NCI-H460 (cell line): ENCODE measurements around the gene ZBTB48. TPM values are rescaled to one million over a fixed set of nuclear protein-coding genes. Genes with fewer than 3 reads are reported as not detected.
"Not testable (repeated sequence)": the region's sequence is repeated elsewhere in the genome, so short reads cannot be mapped to it uniquely, and the experiment has no call there.

Experiments used
- DNase-seq: peaks from one replicate; pipeline ENCODE4 v3.0.0-alpha.2; 2016; ENCODE audit warnings: low read depth; ENCODE audit errors: extremely low read depth
- polyA plus RNA-seq: library from polyadenylated mRNA; depleted of rRNA; stranded (reverse); fragments of >200 nt; gene quantifications from 2 replicates; pipeline ENCODE4 v1.2.3, GENCODE V29; 2014; cell fraction: nucleus; rRNA removed
- total RNA-seq: library from RNA; depleted of rRNA; stranded (reverse); fragments of >200 nt; shearing (Covaris generic); gene quantifications from 2 replicates; pipeline ENCODE4 v1.2.3, GENCODE V29; 2014; rRNA removed

The ZBTB48 gene
- 8.2 and 13.2 TPM in 2 replicates for total RNA-seq
- polyA plus RNA-seq = 47.8 and 62.8 TPM in 2 replicates

DNA sequence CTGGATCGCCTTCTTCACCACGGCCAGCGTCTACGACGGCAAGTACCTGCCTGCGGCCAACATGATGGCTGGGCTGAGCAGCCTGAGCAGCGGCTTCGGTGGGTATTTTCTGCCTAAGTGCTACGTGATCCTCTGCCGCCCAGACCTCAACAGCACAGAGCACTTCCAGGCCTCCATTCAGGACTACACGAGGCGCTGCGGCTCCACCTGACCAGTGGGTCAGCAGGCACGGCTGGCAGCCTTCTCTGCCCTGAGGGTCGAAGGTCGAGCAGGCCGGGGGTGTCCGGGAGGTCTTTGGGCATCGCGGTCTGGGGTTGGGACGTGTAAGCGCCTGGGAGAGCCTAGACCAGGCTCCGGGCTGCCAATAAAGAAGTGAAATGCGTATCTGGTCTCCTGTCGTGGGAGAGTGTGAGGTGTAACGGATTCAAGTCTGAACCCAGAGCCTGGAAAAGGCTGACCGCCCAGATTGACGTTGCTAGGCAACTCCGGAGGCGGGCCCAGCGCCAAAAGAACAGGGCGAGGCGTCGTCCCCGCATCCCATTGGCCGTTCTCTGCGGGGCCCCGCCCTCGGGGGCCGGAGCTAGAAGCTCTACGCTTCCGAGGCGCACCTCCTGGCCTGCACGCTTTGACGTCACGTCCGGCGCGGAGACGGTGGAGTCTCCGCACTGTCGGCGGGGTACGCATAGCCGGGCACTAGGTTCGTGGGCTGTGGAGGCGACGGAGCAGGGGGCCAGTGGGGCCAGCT lies at the start of gene ZBTB48:
ZBTB48 (plus strand) TSS at position 621 of the 745 bp plus-strand sequence. CDS start 616 bp downstream, outside the sequence.
- DNase-seq = peak; percentile 93

DNA sequence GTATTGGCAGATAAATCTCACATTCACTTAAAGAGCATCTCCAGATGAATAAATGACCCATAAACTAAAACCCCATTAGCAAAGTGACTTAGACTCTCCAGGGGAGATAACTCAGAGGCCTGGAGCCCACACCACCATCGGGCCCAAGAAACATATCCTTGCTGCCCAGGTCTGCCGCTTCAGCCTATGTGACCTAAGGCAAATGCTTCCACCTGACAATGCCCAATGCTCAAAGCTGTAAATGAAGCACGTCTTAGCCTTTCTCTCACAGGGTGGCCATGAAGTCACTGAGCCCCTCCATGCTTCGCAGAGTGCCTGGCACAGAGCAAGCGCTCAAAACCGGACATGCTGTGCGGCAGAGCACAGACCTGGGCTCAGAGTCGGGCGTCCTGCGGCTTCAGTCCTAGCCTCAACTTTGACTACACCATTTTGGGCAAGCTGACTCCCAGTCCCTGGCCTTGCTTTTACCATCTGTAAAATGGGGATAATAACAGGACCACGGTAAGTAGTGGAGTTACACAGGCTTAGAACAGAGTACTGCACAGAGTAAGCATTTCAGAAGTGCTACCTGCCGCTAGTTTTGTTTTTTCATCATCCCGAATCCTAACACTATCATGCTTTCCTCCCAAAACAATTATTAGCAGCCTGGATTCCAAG lies 49.2 kb upstream of the ZBTB48 start:
- no peak for DNase-seq

DNA sequence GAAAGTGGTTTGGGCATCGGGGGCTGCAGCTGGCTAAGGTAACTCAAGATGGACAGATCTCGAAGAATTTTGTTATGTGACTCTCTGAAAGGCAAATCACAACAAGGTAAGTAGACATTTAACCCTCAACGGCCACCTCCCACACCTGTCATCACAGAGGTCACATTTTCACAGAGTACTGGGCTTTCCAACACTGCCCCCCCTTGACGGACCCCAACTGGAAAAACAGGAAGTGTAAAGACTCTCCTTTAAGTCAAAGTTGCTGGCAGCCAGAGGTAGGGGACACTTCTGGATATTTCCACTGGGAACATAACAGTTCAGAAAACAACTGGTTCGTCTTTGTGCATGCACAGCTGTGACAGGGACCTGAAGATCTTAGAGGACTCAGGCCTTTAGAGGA lies 47.8 kb upstream of the ZBTB48 start:
- no peak for DNase-seq

DNA sequence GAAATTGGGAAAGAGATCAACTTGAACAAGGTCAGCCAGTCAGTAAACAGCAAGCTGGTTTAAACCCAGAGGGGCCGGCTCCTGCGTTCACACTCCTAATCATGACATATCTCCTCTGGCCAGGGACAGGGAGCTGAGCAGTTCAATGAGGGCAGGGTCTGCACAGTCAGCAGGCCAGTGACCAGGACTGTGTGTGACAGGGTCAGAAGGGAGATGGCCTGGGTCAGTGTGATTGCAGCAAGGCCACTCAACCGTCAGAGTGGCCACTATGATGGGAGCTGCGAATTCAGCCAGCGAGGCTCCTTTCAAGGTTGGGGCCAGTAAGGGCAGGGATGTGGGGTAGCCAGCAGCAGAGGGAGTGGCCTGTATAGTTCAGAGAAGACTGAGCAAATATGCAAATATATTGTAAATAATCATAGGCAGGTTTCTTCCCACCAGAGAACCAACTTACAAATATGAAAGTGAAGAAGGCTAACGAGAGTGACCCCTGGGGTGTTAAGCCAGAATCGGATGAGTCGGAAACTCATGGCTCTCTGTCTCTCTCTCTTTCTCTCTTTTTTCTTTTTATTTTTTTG lies 45.5 kb upstream of the ZBTB48 start:
- no peak for DNase-seq

DNA sequence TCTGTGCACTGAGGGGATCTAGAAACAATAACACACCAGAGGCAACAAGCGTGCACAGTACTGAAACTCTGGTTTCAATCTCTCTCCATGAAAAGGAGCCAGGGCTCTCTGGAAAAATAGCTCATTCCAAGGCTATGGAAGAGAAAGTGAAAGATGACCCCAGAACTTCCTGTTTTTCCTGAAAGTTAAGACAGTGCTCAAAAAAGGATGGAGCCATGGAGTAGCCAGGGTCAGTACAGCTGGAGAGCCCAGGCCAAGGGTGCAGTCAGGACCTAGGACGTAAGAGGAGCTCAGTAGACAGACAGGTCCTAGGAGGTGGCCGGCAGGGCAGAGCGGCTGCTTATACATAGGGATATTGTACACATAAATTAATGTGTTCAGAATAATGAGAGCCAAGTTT lies 44.6 kb upstream of the ZBTB48 start:
- DNase-seq = no peak

DNA sequence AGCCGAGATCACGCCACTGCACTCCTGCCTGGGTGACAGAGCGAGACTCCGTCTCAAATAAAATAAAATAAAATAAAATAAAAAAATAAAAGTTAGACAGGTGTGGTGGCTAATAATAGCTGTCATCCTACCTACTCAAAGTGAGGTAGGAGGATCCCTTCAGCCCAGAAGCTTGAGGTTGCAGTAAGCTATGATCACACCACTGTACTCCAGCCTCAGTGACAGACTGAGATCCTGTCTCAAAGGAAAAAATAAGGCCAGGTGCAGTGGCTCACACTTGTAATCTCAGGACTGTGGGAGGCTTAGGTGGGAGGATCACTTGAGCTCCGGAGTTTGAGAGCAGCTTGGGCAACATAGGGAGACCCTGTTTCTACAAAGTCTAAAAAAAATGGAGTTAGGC lies 43.5 kb upstream of the ZBTB48 start:
- no peak for DNase-seq

DNA sequence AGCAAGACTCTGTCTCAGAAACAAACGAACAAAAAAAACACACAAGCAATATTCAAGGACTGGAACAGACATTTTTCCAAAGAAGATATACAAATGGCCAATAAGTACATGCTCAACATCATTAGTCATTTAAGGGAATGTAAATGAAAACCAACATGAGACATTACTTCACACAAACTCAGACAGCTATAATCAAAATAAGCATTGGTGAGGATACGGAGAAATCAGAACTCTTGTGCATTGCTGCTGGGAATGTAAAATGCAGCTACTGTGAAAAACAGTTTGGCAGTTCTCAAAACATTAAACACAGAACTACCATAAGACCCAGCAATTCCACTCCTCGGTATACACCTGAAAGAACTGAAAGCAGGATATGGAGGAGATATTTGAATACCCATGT lies 40.8 kb upstream of the ZBTB48 start:
- no peak for DNase-seq

DNA sequence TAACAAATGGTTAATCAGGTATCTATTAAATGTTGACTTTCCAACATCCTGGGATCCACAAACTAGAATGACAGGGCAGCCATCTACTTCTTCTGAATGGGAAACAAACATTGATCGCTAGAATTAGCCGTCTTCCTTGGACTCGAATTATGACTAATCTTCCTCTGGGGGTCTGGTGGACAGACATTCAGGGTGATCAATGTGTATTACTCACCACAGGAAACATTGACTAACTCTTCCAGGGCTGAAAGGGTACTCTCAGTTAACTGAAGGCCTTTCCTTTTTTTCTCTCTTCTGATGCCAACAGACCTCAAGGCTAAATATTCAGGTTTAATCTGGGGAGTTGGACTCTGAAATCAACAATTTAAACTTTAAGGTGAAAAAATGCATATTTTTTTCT lies 35.0 kb upstream of the ZBTB48 start:
- no peak for DNase-seq

DNA sequence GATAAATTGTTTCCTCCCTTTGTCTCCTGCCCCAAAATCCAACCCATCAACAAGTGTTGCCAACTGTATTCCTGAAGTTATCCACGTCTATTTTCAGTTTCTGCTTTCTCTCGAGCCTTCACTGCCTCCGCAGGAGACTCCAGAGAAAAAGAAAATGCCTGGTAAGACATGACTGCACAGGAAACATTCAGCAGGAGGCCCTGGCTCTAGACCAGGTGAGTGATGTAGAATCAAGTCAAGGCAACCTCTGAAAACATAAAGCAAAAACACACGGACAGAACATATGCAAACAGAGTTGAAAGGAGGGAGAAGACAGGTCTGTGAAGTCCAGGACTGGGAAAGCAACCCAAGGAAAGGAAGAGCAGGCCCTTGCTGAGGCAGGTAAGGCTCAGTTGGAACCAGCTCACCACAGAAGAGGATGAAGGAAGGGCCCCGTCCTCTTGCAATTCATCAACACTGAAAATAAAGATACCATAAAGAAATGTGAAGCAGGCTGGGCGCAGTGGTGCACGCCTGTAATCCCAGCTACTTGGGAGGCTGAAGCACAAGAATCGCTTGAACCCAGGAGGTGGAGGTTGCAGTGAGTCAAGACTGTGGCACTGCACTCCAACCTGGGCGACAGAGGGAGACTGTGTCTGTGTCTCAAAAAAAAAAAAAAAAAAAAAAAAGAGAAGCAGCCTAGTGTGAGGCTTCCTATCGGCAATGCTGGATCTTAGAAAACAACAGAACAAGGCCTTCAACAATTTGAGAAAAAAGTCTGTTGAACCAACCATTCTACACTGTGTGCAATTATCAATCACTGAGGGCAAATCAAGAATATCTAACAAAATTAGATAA lies 34.3 kb upstream of the ZBTB48 start:
- DNase-seq = no peak

DNA sequence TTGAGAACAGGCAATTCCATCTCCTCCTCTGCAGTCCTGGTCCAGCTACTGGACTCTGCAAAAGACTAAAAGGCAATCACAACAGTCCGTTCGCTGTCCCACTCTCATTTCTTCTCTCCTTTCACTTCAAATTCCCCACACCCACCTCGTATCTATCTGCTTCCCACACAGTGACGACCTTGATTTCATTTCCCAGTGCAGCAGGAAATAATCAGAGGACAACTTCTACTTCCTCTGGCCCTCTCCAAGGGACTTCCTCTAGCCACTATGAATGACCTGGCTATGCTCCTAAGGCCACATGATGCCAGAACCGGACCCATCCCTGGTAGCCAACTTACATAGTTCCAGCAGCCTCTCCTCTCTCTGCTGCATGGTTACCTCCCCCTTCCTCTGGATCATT lies 33.5 kb upstream of the ZBTB48 start:
- DNase-seq = no peak

DNA sequence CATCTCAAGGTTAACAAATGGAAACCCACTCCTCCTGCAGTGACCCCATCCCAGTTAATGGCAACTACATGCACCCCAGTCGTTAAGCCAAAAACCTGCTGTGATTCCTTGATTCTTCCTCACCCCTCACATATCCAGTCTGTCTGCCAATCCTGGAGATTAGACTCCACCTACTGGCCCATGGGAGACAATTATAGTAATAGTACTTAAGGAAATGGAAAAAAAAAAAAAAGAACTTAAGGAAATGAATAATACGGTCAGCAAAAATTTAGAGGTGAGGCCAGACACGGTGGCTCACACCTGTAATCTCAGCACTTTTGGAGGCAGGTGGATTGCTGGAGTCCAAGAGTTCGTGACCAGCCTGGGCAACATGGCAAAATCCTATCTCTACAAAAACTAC lies 32.5 kb upstream of the ZBTB48 start:
- no peak for DNase-seq

DNA sequence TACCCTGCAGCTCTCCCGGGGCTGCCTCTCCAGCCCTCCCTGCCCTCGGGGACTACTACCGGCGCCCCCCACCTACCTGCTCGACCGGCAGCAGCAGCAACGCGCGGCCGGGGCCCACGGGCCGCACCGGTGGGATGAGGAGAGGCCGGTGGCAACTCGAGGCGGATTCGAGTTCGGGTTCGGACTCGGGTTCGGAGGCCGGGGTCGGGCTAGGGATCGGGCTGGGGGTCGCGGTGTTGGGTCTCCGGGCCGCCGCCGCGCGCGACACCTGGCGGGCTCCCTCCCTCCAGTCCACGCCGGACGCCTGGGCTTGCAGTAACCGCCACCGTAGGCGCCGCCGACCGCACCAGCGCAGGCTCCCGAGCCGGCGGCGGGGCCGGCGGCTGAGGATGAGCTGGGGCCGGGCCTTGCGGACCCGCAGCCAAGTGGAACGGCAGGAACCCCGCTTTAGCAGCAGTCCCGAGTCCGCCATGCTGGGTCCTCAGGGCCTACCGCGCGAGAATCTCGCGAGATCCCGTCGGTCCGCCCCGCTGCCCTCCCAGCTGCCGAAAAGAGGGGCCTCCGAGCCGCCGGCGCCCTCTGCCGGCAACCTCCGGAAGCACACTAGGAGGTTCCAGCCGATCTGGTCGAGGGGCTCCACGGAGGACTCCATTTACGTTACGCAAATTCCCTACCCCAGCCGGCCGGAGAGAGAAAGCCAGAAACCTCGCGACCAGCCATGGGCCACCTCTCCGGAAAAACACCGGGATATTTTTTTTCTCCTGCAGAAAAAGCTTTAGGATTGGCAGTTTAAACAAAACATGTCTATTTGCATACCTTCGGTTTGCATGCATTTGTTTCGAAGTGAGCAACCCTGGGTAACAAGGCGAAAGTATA lies 25.5 kb upstream of the ZBTB48 start, which contains the start of gene NOL9:
NOL9 (minus strand) TSS at position 483 of the 876 bp plus-strand sequence; CDS start at position 472, 11 bp downstream.
- DNase-seq = peak; percentile 82

DNA sequence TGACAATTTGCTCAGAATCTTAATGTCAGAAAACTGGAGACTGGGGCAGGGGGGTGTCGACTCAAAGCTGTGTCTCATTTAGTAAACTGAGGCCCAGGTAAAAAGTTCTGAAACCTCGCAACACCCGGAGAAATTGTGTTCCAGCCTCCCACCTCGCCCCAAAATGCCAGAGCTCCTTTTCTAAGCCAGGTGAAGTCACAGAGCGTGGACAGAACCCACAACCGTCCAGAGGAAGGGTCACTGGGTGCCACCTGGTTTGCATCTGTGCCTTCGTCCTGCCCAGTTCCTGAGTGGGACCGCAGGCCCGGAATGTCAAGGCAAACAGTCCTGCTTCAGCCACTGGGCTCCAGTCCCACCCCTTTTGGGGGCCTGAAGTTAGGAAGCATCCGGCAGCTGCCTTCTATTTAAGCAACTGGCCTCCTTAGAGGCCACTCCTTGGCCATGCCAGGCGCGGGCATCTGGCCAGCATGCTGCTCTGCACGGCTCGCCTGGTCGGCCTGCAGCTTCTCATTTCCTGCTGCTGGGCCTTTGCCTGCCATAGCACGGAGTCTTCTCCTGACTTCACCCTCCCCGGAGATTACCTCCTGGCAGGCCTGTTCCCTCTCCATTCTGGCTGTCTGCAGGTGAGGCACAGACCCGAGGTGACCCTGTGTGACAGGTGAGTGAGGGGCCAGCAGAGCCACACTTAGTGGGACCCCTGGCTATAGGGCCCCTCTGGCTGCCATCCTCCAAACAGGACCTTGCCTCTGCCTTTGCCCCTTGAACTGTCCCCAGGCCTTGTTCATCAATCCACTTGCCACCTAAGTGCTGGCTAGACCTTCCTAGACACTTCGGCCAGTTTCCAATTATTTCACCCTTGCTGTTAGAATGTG lies 24.7 kb upstream of the ZBTB48 start, which contains the start of gene TAS1R1:
TAS1R1 (plus strand) TSS at position 401 of the 872 bp plus-strand sequence; CDS start at position 468, 67 bp downstream.
- no peak for DNase-seq

DNA sequence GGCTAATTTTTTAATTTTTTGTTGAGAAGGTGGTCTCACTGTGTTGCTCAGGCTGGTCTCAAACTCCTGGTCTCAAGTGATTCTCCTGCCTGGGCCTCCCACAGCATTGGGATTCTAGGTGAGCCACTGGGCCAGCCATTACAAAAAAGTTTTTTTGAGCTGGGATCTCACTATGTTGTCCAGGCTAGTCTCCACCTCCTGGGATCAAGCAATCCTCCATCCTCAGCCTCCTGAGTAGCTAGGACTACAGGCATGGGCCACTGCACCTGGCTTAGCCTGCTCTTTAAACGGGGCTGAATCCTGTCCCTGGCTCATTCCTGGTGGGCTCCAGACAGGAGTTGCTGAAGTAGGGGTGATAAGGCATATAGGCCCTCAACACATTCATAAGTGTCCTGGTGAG lies 22.2 kb upstream of the ZBTB48 start:
- DNase-seq = no peak

DNA sequence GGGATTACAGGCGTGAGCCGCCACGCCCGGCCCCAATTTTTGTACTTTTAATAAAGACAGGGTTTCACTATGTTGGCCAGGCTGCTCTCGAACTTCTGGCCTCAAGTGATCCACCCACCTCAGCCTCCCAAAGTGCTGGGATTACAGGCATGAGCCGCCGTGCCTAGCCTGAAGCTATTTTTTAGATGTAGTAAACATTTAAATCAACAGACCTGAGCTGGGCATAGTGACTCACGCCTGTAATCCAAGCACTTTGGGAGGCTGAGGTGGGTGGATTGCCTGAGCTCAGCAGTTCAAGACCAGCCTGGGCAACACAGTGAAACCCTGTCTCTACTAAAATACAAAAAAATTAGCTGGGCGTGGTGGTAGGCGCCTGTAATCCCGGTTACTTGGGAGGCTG lies 20.6 kb upstream of the ZBTB48 start:
- not testable (repeated sequence) for DNase-seq

DNA sequence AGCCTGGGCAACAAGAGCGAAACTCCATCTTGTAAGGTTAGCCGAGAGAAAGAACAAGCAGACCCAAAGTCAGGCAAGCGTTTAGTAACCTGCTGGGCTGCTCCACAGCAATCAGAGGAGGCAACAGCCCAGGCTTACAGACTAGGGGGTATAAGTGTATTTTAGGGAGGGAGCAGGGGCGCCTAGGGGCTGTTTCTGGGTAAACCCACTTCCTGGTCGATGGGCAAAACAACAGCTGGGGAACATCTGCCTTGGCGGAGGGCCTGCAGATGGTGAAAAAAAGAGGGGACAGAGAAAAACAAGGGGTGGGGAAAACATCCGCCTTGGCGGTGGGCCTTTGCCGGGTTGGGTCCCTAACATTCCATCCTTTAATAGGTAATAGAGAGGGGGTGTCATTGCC lies 19.5 kb upstream of the ZBTB48 start:
- DNase-seq = no peak

DNA sequence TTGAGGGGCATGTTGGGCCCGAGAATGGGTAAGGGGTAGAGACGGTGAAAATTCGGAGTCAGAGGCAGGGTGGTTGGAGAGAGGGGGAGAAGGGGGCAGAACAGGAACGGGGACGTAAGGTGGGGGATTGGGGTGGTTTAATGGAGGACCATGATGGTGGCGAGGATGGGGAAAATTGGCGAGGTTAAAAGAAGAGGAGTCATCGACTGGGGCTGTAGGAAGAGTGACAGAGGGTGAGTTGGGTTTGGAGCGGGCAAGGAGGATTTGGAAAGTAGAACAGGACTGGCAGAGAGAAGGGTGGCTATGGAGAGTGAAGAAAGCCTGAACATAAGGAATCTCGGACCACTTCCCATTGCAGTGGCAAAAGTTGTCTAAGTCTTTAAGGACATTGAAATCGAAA lies 10.8 kb upstream of the ZBTB48 start:
- DNase-seq = no peak

DNA sequence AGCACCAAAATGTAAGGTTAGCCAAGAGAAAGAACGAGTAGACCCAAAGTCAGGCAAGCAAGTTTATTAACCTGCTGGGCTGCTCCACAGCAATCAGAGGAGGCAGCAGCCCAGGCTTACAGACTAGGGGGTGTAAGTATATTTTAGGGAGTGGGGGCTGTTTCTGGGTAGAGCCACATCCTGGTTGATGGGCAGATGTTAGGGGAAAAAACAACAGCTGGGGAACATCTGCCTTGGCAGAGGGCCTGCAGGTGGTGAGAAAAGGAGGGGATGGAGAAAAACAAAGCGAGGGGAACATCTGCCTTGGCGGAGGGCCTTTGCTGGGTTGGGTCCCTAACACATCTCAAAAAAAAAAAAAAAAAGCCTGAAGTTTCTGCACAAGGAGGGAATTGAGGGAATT lies 9.7 kb upstream of the ZBTB48 start:
- no peak for DNase-seq

DNA sequence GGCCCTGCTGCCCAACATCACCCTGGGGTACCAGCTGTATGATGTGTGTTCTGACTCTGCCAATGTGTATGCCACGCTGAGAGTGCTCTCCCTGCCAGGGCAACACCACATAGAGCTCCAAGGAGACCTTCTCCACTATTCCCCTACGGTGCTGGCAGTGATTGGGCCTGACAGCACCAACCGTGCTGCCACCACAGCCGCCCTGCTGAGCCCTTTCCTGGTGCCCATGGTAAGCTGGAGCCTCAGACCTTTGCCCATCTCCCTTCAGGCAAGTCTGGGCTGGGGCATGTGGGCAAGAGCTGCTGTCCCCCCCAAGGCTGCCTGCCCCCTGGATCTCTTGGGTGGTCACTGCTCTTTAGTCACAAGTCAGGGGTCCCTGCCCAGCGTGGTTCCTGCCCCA lies 8.8 kb upstream of the ZBTB48 start:
- no peak for DNase-seq
